A673 (cell line): ENCODE data around the gene DES. TPM values are rescaled to one million over a fixed set of nuclear protein-coding genes. Genes with fewer than 3 reads are reported as not detected.

ENCODE experiments used
- BruUV-seq: library from RNA; stranded (reverse); fragments of 400-500 nt; replicated peaks from 2 replicates; lab custom pipeline; 2021; lab: Mats Ljungman, UMichigan
- CTCF ChIA-PET: fragments of 300-600 bp; sonication (Branson Sonifier 250); formaldehyde crosslinking; loops from one replicate; lab custom pipeline; 2022; ENCODE audit warnings: antibody characterized with exemption; lab: Charles Lee
- POLR2A ChIA-PET: fragments of 300-600 bp; sonication (Branson Sonifier 250); formaldehyde crosslinking; loops from one replicate; lab custom pipeline; 2022; ENCODE audit warnings: antibody characterized with exemption; ENCODE audit not compliant: low non-redundant PET; lab: Charles Lee
- DNase-seq: peaks from one replicate; pipeline ENCODE4 v3.0.0-alpha.2; 2015; ENCODE audit warnings: low spot score
- H3K27ac ChIP-seq: fragments of 200-600 bp; sonication (generic); 2 replicates; pipeline ENCODE4 v1.5.1; 2016; ENCODE audit warnings: mixed run types, low read depth, mild to moderate bottlenecking, mixed read lengths, antibody characterized with exemption, low read length; ENCODE audit not compliant: poor library complexity, severe bottlenecking
- H3K27me3 ChIP-seq: fragments of 200-600 bp; sonication (generic); replicated peaks from 2 replicates; pipeline ENCODE4 v1.6.1; 2017; ENCODE audit warnings: mixed run types, low read depth, mild to moderate bottlenecking, mixed read lengths, antibody characterized with exemption, low read length; ENCODE audit not compliant: insufficient read depth, poor library complexity
- H3K36me3 ChIP-seq: fragments of 200-600 bp; sonication (generic); 2 replicates; pipeline ENCODE4 v1.6.1; 2016; ENCODE audit warnings: mixed run types, mild to moderate bottlenecking, mixed read lengths, antibody characterized with exemption, low read length; ENCODE audit not compliant: insufficient read depth, poor library complexity, severe bottlenecking
- H3K4me1 ChIP-seq: fragments of 200-600 bp; sonication (generic); 2 replicates; pipeline ENCODE4 v1.6.1; 2017; ENCODE audit warnings: mixed run types, mild to moderate bottlenecking, mixed read lengths, antibody characterized with exemption, low read length; ENCODE audit not compliant: insufficient read depth, poor library complexity, severe bottlenecking
- H3K4me3 ChIP-seq: fragments of 200-600 bp; sonication (generic); 2 replicates; pipeline ENCODE4 v1.5.1; 2016; ENCODE audit warnings: low read depth, mixed run types, mild to moderate bottlenecking, mixed read lengths, low read length; ENCODE audit not compliant: poor library complexity, severe bottlenecking
- H3K9me3 ChIP-seq: fragments of 200-600 bp; sonication (generic); 2 replicates; pipeline ENCODE4 v1.6.1; 2016; ENCODE audit warnings: mixed run types, low read depth, mild to moderate bottlenecking, mixed read lengths, antibody characterized with exemption, low read length; ENCODE audit not compliant: poor library complexity, severe bottlenecking
- CTCF ChIP-seq: fragments of 300-800, 200-600 bp; sonication (generic); conservative IDR thresholded peaks from 2 replicates; pipeline ENCODE4 v1.5.1; 2017; ENCODE audit warnings: low read depth, mild to moderate bottlenecking, antibody characterized with exemption, low read length, moderate library complexity, mixed read lengths
- EZH2 ChIP-seq: fragments of 200-600 bp; sonication (generic); IDR thresholded peaks from 2 replicates; pipeline ENCODE4 v1.6.1; 2017; ENCODE audit warnings: borderline replicate concordance, low read depth, mild to moderate bottlenecking, mixed read lengths, antibody characterized with exemption, low read length; ENCODE audit not compliant: poor library complexity, severe bottlenecking
- intact Hi-C: fragments of 100-400 bp; cut with micrococcal nuclease; formaldehyde crosslinking; loops from one replicate; pipeline ENCODE4 v1.10.0; 2022; ENCODE audit not compliant: unreplicated experiment
- total RNA-seq: library from RNA; stranded (reverse); gene quantifications from 2 replicates; pipeline ENCODE4 v1.2.3, GENCODE V29; 2021

Gene DES
- total RNA-seq, 1 experiment from 2014 or later = not detected

- BruUV-seq = no TSS peak
- H3K4me3 ChIP-seq = no peak overlapping the region
- intact Hi-C loops = no loop called here
- no peaks in the 10 kb centered on the region for H3K4me1 ChIP-seq
- no peak for DNase-seq
- ChIA-PET POLR2A (no interaction called here), CTCF (no interaction called here)
- H3K27me3 ChIP-seq = no peaks in the 10 kb centered on the region
- no peak overlapping the region for H3K27ac ChIP-seq
- H3K36me3 ChIP-seq = no peaks in the 10 kb centered on the region
- TF ChIP-seq CTCF (no peak), EZH2 (no peak)
- H3K9me3 ChIP-seq = no peaks in the 10 kb centered on the region
Observed at GRCh38 chr2:219378163-219378851, 39.9 kb upstream of the DES start.

- Histone ChIP-seq H3K4me3 (no peak overlapping the region), H3K36me3 (peaks cover 8% of the 10 kb centered on the region), H3K9me3 (no peaks in the 10 kb centered on the region), H3K27ac (no peak overlapping the region), H3K27me3 (no peaks in the 10 kb centered on the region), H3K4me1 (no peaks in the 10 kb centered on the region)
- ChIA-PET CTCF (no interaction called here), POLR2A (no interaction called here)
- intact Hi-C loops = no loop called here
- no peak for DNase-seq
- no TSS peak for BruUV-seq
- TF ChIP-seq CTCF (no peak), EZH2 (no peak)
Observed at GRCh38 chr2:219380926-219381325, 37.3 kb upstream of the DES start.

GRCh38 chr2:219381448-219381847 lies 36.7 kb upstream of the DES start:
- CTCF ChIA-PET = no interaction called here

More at GRCh38 chr2:219381448-219381847, 36.7 kb upstream of the DES start:
- no peak for TF ChIP-seq CTCF
- no peak for TF ChIP-seq EZH2
- Histone ChIP-seq H3K27ac (no peak overlapping the region), H3K4me3 (no peak overlapping the region), H3K27me3 (no peaks in the 10 kb centered on the region), H3K9me3 (no peaks in the 10 kb centered on the region), H3K36me3 (peaks cover 13% of the 10 kb centered on the region), H3K4me1 (no peaks in the 10 kb centered on the region)
- no peak for DNase-seq
- POLR2A ChIA-PET = no interaction called here
- intact Hi-C loops = no loop called here
- BruUV-seq = no TSS peak
